Mesothelial cell of epicardium (in vitro differentiated cells): ENCODE measurements around the gene ZNF526. TPM values are rescaled to one million over a fixed set of nuclear protein-coding genes. Genes with fewer than 3 reads are reported as not detected.

Experiments used
- DNase-seq, 2 experiments: peaks; one replicate each; pipeline ENCODE4 v3.0.0; 2021; ENCODE audit warnings: low spot score in 2 of 2; ENCODE audit not compliant: unreplicated experiment in 2 of 2
- H3K27ac Mint-ChIP-seq: 2 replicates; pipeline ENCODE4 v1.8.0; 2021; ENCODE audit warnings: mixed read lengths
- H3K27me3 Mint-ChIP-seq: 2 replicates; pipeline ENCODE4 v1.8.0; 2021; ENCODE audit warnings: low read depth, mixed read lengths
- H3K36me3 Mint-ChIP-seq: 2 replicates; pipeline ENCODE4 v1.8.0; 2021; ENCODE audit warnings: mixed read lengths
- H3K4me1 Mint-ChIP-seq: 2 replicates; pipeline ENCODE4 v1.8.0; 2021; ENCODE audit warnings: mixed read lengths
- H3K4me3 Mint-ChIP-seq: 2 replicates; pipeline ENCODE4 v1.8.0; 2021; ENCODE audit warnings: mild to moderate bottlenecking, moderate library complexity, mixed read lengths
- H3K9me3 Mint-ChIP-seq: 2 replicates; pipeline ENCODE4 v1.8.0; 2021; ENCODE audit warnings: mixed read lengths
- total RNA-seq: library from RNA; stranded (reverse); gene quantifications from 3 replicates; pipeline ENCODE4 v1.2.1, GENCODE V29; 2021
- TF ChIP-seq, protein P1 (sequence below): fragments of 200-600 bp; sonication (generic); IDR thresholded peaks from one replicate; pipeline ENCODE4 v1.5.0; 2021; ENCODE audit warnings: antibody characterized with exemption; ENCODE audit not compliant: unreplicated experiment

The ZNF526 gene
- total RNA-seq, 1 donor from 2014 or later, result 13.3 TPM

DNA sequence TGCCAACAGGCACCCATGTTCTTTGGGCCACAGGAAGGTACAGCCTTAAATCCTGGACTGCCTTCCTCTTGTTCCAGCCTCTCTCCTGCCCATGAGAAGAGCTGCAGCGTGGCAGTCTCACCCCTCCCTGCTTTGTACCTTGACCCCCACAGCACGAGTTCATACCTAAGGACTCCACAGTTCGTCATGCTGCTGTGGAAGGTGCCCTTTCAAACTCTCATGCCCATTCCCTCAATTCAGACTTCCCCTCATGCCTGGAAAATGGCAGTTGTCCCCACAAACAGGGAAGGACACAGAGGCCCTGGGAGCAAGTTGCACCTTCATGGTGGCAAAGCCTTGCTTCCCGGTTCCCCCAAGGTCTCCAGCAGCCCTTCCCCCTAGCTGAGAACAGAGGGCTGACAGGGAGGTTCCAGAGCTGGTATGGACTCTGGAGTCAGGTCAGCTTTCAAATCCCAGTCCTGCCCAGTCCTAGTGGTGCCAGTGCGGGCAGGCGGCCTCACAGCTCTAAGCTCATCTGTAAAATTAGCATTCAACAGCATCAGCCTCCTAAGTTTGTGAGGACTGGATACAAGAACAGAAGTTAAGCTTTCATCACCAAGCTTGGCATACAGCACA, 13.7 kb downstream of the ZNF526 start:
- no peak overlapping the region for H3K27ac Mint-ChIP-seq
- peaks cover 46% of the 10 kb centered on the region for H3K36me3 Mint-ChIP-seq
- no peaks in the 10 kb centered on the region for H3K9me3 Mint-ChIP-seq

DNA sequence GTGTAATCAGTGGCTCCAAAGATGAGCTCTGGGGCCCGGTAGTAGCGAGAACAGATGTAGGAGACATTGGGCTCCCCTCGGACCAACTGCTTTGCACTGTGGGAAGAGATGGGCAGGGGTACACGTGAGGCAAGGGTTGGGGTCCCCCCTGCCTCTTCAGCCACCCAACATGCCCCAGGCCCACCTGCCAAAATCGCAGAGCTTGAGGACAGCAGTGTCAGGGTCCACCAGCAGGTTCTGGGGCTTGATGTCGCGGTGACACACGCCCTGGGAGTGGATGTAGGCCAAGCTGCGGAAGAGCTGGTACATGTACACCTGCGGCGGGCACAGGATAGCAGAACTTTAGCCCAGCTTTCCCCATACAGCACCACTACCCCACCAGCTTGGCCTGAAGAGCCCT, 14.3 kb downstream of the ZNF526 start:
- Mint-ChIP-seq H3K9me3 (no peaks in the 10 kb centered on the region), H3K36me3 (peaks cover 48% of the 10 kb centered on the region), H3K4me3 (no peak overlapping the region), H3K27ac (no peak overlapping the region), H3K27me3 (no peaks in the 10 kb centered on the region), H3K4me1 (peaks cover 2% of the 10 kb centered on the region)
- TF ChIP-seq, protein P1, sequence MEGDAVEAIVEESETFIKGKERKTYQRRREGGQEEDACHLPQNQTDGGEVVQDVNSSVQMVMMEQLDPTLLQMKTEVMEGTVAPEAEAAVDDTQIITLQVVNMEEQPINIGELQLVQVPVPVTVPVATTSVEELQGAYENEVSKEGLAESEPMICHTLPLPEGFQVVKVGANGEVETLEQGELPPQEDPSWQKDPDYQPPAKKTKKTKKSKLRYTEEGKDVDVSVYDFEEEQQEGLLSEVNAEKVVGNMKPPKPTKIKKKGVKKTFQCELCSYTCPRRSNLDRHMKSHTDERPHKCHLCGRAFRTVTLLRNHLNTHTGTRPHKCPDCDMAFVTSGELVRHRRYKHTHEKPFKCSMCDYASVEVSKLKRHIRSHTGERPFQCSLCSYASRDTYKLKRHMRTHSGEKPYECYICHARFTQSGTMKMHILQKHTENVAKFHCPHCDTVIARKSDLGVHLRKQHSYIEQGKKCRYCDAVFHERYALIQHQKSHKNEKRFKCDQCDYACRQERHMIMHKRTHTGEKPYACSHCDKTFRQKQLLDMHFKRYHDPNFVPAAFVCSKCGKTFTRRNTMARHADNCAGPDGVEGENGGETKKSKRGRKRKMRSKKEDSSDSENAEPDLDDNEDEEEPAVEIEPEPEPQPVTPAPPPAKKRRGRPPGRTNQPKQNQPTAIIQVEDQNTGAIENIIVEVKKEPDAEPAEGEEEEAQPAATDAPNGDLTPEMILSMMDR, result no peak
- DNase-seq, result no peak

More for the DNA sequence above, 13.7 kb downstream of the ZNF526 start:
- Mint-ChIP-seq H3K4me1 (peaks cover 2% of the 10 kb centered on the region), H3K27me3 (no peaks in the 10 kb centered on the region), H3K4me3 (no peak overlapping the region)
- TF ChIP-seq, protein P1, result no peak
- no peak for DNase-seq

DNA sequence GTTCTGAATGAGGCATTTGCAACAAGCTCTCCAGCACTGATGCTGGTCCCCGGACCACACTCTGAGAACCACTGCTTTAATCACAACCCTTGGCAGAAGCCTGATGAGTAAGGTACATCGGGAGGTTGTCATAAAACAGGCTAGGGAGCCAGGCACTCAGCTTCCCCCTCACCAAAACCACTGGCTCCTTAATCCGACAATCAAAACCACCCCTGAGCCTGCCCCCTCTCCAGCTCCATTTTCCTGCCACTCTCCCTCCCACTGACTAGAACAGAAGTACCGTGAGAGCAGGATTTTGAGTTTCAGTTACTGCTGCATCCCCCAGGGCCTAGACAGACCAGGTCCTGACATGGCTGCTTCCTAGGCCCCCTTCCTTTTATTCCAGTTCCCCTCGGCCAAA, 15.1 kb downstream of the ZNF526 start:
- Mint-ChIP-seq H3K4me1 (no peaks in the 10 kb centered on the region), H3K27me3 (no peaks in the 10 kb centered on the region), H3K4me3 (no peak overlapping the region), H3K9me3 (no peaks in the 10 kb centered on the region), H3K36me3 (peaks cover 46% of the 10 kb centered on the region), H3K27ac (no peak overlapping the region)
- DNase-seq, result no peak
- TF ChIP-seq, protein P1, result no peak

DNA sequence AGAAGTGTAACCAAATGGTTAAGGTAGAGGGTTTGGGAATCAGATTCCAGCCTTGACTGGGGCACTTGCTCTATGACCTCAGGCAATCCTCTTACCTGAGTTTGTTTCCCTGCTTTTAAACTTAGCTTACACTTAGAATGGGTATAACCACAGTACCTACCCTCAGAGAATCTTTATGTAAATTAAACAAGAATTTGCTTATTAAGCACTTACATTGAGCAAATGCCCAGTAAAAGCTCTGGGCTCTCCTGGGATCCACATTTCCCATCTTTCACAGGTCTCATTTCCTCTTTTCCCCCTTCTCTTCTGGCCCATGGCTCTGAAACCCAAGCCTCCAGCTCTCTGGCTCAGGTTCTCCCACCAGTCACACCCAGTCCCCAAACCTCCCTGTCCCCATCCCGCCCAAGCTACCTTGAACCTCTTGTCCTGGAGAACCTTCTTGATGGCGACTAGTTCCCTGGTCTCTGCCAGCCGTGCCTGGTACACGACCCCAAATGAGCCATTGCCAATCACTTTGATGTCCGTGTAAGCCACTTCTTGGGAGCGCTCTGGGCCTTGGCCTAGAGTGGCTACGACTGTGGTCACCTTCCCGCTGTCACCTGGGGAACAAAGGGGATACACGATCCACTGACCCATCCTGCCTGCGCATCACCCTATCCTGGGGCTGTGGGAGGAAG, 19.6 kb downstream of the ZNF526 start:
- H3K9me3 Mint-ChIP-seq, result no peaks in the 10 kb centered on the region
- TF ChIP-seq, protein P1, result no peak
- DNase-seq, result no peak
- H3K36me3 Mint-ChIP-seq, result peaks cover 29% of the 10 kb centered on the region
- no peaks in the 10 kb centered on the region for H3K27me3 Mint-ChIP-seq
- H3K4me1 Mint-ChIP-seq, result peaks cover 25% of the 10 kb centered on the region
- no peak overlapping the region for H3K27ac Mint-ChIP-seq
- no peak overlapping the region for H3K4me3 Mint-ChIP-seq

DNA sequence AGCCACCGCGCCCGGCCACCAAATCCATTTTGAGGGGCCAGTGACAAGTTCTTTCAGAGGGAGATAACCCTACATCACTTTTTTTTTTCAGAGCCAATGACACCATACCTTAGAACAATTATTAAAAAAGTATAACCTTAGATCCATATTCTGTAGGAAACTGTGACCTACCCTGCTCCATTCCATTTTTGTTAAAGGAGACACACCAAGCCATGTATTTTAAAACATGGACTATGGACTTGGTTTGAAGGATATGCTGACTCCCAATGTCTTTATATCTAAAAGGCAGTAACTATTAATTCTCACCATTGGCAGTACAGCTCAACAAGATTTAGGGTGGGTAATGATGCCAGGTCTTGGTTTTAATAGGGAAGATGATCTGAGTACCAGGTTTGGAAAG, 21.2 kb downstream of the ZNF526 start:
- Mint-ChIP-seq H3K4me1 (peaks cover 37% of the 10 kb centered on the region), H3K27ac (peak overlapping the region; percentile 95)

More for the DNA sequence above, 21.2 kb downstream of the ZNF526 start:
- no peak for DNase-seq
- Mint-ChIP-seq H3K4me3 (peak overlapping the region; percentile 92), H3K36me3 (peaks cover 16% of the 10 kb centered on the region), H3K27me3 (no peaks in the 10 kb centered on the region), H3K9me3 (no peaks in the 10 kb centered on the region)
- TF ChIP-seq, protein P1, result no peak
